Activated T-cell treated with anti-CD3 and anti-CD28 coated beads for 48 hours (primary cell): ENCODE measurements around the gene SDCBP2.

ENCODE experiments used
- DNase-seq: peaks from one replicate; pipeline ENCODE4 v3.0.0-alpha.2; 2020; ENCODE audit warnings: low read depth

Gene SDCBP2

DNA sequence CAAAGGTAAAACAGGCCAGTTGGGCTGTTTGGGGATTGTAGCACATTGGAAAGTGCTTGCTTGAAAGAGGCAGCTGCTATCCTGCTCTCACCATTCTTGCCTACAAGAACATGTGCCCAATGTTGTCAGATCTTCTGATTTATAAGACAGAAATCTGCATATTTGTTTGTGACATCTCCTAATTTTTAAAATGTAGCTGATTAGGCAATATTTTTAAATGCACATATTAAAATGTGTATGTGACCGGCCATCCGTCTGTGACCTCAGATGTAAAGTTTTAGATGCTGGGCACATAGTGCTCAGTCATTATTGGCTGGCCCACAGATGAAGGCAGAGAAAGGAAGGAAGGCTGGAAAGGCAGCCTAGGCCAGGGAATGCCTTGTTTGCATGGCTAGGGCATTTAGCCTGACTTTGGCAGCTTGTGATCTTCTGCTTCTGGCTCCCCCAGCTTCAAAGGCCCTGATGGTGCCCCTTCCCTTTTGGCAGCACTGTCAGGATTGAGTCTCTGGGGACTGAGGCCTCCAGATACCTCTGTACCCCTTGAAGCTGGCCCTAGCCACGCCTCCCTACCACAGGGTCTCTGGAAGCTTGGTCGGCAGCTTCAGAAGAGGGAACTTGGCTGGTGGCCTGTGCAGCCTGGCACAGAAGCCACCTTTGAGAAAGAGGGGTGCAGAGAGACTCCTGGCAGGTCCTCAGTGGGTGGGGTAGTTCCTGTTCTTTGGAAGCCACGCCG, 56.4 kb downstream of the SDCBP2 start:
- DNase-seq = no peak

DNA sequence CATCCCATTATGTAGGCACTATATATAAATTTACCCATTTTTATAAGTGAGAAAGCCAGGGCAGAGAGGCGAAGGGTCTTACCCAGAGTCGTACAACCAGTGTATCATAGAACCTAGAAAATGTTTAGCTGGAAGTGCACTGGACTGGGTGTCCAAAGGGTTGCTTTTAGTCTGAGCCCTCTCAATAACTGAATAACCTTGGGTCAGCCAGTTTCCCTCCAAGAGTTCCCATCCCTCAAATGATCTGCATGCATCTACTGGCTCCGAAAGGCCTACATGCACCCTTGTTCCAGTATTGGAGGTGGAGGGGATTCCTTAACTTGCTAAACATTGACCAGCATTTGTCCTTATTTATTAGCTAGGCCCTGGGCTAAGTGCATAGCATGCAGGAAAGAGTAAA, 59.1 kb downstream of the SDCBP2 start:
- DNase-seq = no peak

DNA sequence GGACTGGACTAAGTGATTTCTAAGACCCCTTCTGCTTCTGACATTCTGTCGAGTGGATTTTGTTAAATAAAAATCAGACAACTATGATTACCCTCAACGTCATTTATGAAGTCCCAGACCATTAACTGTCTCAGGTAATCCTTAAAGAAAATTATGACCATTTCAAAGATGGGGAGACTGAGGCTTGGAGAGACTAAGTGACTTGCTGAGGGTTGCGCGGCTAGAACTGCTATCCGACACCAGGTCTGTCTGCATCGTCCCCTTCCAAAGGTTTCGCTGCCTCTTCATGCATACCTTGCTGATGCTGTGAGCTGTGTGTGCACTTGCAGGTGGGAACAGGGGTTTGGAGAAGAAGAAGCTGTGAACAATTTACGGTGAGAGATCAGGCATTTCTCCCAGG, 59.7 kb downstream of the SDCBP2 start:
- DNase-seq = no peak

DNA sequence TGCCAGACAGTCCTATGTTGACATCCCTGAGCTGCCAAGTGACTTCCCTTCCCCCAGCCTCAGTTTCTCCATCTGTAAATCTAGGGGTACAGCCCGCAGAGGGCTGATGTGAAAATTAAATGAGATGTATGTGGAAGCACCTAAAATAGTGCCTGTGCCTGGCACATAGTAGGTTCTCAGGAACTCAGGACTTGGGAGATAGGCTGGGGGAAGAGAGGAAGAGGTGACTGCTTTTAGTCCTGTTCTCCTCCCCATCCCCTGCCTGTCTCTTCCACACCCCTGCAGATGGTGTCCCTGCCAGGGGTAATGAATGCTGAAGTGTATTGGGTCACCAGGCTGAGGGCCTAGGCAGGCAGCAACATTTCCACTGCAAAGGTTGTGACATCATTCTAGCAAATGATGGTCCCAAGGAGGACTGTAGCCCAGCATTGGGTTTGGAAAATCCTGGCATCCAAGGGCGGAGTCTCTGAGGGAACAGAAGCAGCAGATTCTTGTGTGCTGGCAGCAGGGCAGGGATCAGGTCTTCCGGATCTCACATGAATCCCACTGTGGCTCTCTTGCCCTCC, 61.0 kb downstream of the SDCBP2 start:
- no peak for DNase-seq

DNA sequence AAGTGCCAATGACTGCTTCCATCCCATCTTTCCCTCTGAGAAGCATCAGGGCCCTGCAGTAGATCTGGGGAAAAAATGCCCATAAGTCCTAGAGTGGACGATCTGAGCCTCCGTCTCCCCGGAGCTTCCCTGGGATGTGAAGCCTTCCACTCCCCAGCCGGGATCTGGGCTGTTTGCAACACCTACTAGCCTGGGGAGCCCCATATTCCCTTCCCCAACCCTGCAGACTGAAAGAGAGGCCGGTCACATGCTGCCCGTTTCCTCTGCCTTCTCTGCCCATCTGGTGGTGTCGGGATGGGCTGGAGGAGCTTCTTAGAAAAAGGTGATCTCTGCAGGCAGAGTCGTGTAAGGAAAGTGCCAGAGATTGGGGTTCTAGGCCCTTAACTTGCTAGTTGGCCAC, 61.8 kb downstream of the SDCBP2 start:
- no peak for DNase-seq

DNA sequence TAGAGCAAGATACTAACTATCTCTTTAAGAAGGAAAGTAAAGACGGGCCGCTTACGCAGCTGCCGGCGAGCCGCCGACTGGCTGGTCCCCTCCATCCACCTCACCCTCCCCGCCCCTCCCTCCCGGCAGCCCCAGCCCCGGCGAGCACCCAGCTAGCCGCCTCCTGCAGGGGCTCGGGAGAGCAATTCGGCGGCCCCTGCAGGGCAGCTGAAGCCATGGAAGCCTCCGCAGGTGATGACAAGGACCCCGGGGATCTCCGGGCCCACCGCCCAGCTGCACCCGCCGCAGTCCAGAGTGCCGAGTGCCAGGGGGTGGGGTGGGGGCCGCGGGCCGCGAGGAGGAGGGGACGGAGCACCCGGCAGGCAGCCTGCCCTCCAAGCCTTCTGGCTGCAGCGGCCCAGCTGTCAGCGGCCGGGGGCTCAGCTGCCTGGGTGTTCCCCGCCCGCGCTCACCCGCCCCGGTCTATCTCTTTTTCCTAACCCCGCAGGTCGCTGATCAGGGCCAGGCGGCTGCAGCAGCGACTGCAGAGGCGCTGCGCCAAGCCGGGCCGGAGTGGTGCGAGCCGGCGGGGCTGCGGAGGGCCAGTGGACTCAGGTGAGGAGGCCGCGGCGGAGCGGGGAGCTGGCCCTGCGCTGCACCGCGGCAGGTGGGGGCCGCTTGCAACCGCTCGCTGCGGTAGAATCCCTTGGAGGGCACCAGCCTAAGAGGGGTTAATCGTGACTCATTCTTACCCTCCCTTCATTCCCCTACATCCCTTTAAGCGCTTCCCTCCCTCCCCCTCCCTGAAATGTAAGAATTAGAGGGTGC, 62.6 kb downstream of the SDCBP2 start, which contains the start of gene SNPH:
Gene SNPH, plus strand, starts transcription at position 128 of the 807 bp plus-strand sequence. CDS start 29,946 bp downstream, outside the sequence.
- peak; percentile 66 for DNase-seq

DNA sequence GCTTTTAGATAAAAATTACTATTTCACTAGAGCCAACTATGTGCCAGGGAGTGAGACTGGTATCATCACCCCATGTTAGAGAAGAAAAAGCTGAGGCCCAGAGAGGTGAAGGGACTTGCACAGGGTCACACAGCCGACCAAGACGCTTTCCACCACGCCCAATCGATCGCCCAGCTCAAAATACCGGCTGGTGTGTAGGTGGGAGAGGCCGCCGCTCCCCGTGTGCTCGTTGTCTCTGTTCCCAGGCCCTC, 63.1 kb downstream of the SDCBP2 start:
- no peak for DNase-seq

DNA sequence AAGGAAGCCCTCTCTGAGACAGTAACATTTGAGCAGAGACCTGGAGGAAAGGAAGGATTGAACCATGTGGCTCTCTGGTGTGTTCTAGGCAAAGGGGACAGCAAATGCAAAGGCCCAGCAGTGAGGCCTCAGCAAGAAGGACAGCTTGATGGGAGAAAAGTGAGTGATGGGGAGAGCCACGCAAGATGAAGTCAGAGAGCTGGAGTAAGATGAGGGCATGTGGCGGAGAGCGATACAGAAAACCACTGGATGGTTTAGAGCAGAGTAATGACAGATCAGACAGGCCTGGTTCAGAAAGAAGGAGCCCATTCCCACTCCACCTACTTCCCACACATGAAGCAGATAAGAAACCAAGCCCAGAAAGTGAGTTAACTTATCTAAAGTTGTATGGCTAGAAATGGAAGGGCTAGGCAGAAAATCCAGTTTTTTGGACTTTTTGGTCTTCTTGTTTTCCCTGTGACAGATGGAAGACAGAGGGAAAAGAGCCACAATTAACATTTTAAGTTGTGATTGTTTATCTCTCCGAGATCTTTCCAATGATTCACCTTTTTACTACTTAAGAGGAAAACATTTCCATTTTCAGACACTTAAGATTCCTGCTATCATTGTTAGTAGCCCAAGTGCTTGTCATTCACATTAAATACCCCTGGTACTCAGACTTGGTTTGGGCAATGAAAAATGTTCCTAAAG, 63.6 kb downstream of the SDCBP2 start:
- DNase-seq = no peak

DNA sequence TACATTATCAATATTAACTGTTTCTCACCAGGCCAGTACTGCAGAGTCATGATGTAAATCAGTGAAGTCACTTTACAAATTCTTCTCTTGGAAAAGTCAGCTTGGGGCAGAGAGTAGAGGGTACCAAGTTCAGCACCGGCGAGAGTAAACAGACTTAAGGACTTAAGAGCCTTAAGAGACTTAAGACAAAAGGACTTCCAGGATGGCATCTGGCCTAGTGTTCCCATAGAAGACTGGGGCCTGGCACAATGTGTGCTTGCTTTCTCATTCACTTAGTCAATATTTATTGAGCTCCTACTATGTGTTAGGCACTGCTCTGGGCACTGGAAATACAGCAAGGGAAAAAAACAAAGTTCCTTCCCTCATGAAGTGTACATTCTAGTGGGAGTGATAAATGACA, 64.2 kb downstream of the SDCBP2 start:
- no peak for DNase-seq

DNA sequence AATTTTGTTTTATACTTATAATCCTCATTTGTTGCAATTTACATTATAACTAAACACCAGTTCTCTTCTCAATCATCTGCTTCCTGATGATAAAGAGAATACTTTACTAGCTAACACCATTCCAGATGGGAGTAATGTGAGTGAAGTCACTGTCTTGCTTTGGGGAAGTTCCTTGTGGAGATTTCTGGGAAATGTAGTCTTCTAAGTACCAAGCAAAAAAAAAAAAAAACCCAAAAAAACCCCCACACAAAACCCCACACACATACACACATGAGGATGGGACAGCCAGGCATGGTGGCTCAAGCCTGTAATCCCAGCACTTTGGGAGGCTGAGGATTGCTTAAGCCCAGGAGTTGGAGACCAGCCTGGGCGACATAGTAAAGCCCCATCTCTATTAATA, 65.1 kb downstream of the SDCBP2 start:
- DNase-seq = no peak
